GM12878 (cell line): ENCODE results near the gene C12orf43. TPM values are rescaled to one million over a fixed set of nuclear protein-coding genes. Genes with fewer than 3 reads are reported as not detected.

Experiments used
- ATF7 ChIP-seq: fragments of 450-650 bp; IDR thresholded peaks from 2 replicates; pipeline ENCODE4 v1.6.1; 2016; ENCODE audit warnings: low read depth, mild to moderate bottlenecking
- BHLHE40 ChIP-seq, 2 experiments: fragments of 450-650 bp in 1 of 2; IDR thresholded peaks; 2 replicates each; pipeline ENCODE4 v1.6.1; 2011 to 2017; ENCODE audit warnings: low read depth in 2 of 2, borderline replicate concordance in 1 of 2, improper control_type of control experiment in 1 of 2, low read length in 1 of 2, mild to moderate bottlenecking in 1 of 2
- BMI1 ChIP-seq: fragments of 450-650 bp; IDR thresholded peaks from 2 replicates; pipeline ENCODE4 v1.6.1; 2016; ENCODE audit warnings: mild to moderate bottlenecking, moderate library complexity, borderline replicate concordance
- CHD2 ChIP-seq: IDR thresholded peaks from 2 replicates; pipeline ENCODE4 v1.6.1; 2011; ENCODE audit warnings: low read depth, low read length, improper control_type of control experiment, borderline replicate concordance
- CTCF ChIP-seq, 3 experiments: IDR thresholded peaks in 2 of 3; conservative IDR thresholded peaks in 1 of 3; 2 replicates each; pipeline ENCODE4 v1.5.1; 2011; ENCODE audit warnings: low read depth in 3 of 3, low read length in 3 of 3, mild to moderate bottlenecking in 3 of 3, control low read depth in 2 of 3, moderate library complexity in 2 of 3, inconsistent platforms in 1 of 3, mixed read lengths in 1 of 3; ENCODE audit not compliant: control insufficient read depth in 2 of 3, insufficient read depth in 1 of 3; ENCODE audit errors: extremely low read depth in 1 of 3
- CUX1 ChIP-seq: IDR thresholded peaks from 2 replicates; pipeline ENCODE4 v1.6.1; 2012; ENCODE audit warnings: improper control_type of control experiment, low read depth, low read length; ENCODE audit not compliant: insufficient replicate concordance
- FOXK2 ChIP-seq: fragments of 450-650 bp; IDR thresholded peaks from 2 replicates; pipeline ENCODE4 v1.6.1; 2017; ENCODE audit warnings: mild to moderate bottlenecking, moderate library complexity
- IKZF2 ChIP-seq, 2 experiments: fragments of 450-650 bp; IDR thresholded peaks; 2 replicates each; pipeline ENCODE4 v1.6.1; 2017; ENCODE audit warnings: mild to moderate bottlenecking in 2 of 2, moderate library complexity in 2 of 2
- KLF5 ChIP-seq: fragments of 450-650 bp; IDR thresholded peaks from 2 replicates; pipeline ENCODE4 v1.6.1; 2014; ENCODE audit warnings: mild to moderate bottlenecking; ENCODE audit not compliant: partially characterized antibody
- NR2F1 ChIP-seq: fragments of 450-650 bp; conservative IDR thresholded peaks from 2 replicates; pipeline ENCODE4 v1.6.1; 2017; ENCODE audit warnings: mild to moderate bottlenecking
- POU2F2 ChIP-seq: IDR thresholded peaks from 3 replicates; pipeline ENCODE4 v1.6.1; 2011; ENCODE audit warnings: low read depth, mild to moderate bottlenecking, low read length, borderline replicate concordance
- RCOR1 ChIP-seq: conservative IDR thresholded peaks from 2 replicates; pipeline ENCODE4 v1.6.1; 2012; ENCODE audit warnings: low read depth, low read length, improper control_type of control experiment
- RUNX3 ChIP-seq: IDR thresholded peaks from 2 replicates; pipeline ENCODE4 v1.6.1; 2012; ENCODE audit warnings: low read length, inconsistent platforms
- SIN3A ChIP-seq: IDR thresholded peaks from 2 replicates; pipeline ENCODE4 v1.6.1; 2012; ENCODE audit warnings: low read depth, low read length, improper control_type of control experiment
- TAF1 ChIP-seq: IDR thresholded peaks from 2 replicates; pipeline ENCODE4 v1.6.1; 2011; ENCODE audit warnings: mild to moderate bottlenecking, low read depth, low read length, borderline replicate concordance
- ZBTB33 ChIP-seq: fragments of 450-650 bp; IDR thresholded peaks from 2 replicates; pipeline ENCODE4 v1.6.1; 2017; ENCODE audit warnings: mild to moderate bottlenecking
- polyA plus RNA-seq, 11 experiments: library from polyadenylated mRNA; depleted of rRNA in 4 of 11; unstranded in 6 of 11; stranded (reverse) in 5 of 11; fragments of >200 nt; fragmentation: Nextera tagmentation in 4 of 11; fragmentation: Illumina TruSeq in 1 of 11; extraction: Ambion mirVana in 4 of 11; extraction: Trizol in 1 of 11; gene quantifications; 1 replicate in 1 of 11; 2 replicates in 10 of 11; pipeline versions ENCODE4 v1.2.1 to v1.2.3, GENCODE V29; 2011 to 2016; ENCODE audit warnings: inconsistent platforms in 2 of 11, missing spikeins in 2 of 11, low read depth in 1 of 11
- total RNA-seq, 4 experiments: library from RNA; depleted of rRNA in 3 of 4; stranded (reverse); fragments of >200 nt in 3 of 4; fragmentation: Illumina TruSeq in 1 of 4; extraction: Trizol in 1 of 4; gene quantifications; 2 replicates each; pipeline versions ENCODE4 v1.2.1 to v1.2.3, GENCODE V29; 2013 to 2021
- TF ChIP-seq, protein P1 (sequence below): fragments of 450-650 bp; IDR thresholded peaks from 2 replicates; pipeline ENCODE4 v1.6.1; 2017; ENCODE audit warnings: borderline replicate concordance

The C12orf43 gene
- total and polyA plus RNA-seq, 10 of the 15 experiments (the other 5 are each of a cell fraction or from before 2014, with no cell fraction given), result 7.5 to 30.8 (median 21.3) TPM

GRCh38 chr12:120980800-120981368, 35.4 kb downstream of the C12orf43 start (continued):
- TF ChIP-seq CUX1 (no peak), NR2F1 (no peak), IKZF2 (IDR thresholded peaks at IDR 0.05) (no peak), RUNX3 (no peak), CHD2 (no peak), RCOR1 (no peak), ATF7 (no peak), ZBTB33 (no peak), BMI1 (no peak), SIN3A (no peak), TAF1 (no peak), KLF5 (no peak), FOXK2 (no peak), POU2F2 (no peak), BHLHE40 (IDR thresholded peaks at IDR 0.05; ENCODE audit: borderline replicate concordance in 1 of 2, low read depth in 2 of 2, low read length in 1 of 2) (no peak), CTCF (IDR thresholded peaks at IDR 0.05 in 2 of 3, conservative IDR thresholded peaks at IDR 0.05 in 1 of 3; ENCODE audit: control insufficient read depth in 2 of 3, extremely low read depth in 1 of 3, insufficient read depth in 1 of 3, low read depth in 3 of 3, low read length in 3 of 3) (no peak)
- TF ChIP-seq, protein P1, sequence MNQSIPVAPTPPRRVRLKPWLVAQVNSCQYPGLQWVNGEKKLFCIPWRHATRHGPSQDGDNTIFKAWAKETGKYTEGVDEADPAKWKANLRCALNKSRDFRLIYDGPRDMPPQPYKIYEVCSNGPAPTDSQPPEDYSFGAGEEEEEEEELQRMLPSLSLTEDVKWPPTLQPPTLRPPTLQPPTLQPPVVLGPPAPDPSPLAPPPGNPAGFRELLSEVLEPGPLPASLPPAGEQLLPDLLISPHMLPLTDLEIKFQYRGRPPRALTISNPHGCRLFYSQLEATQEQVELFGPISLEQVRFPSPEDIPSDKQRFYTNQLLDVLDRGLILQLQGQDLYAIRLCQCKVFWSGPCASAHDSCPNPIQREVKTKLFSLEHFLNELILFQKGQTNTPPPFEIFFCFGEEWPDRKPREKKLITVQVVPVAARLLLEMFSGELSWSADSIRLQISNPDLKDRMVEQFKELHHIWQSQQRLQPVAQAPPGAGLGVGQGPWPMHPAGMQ, result no peak
